Dermis microvascular lymphatic vessel endothelial cell (primary cell): ENCODE measurements around the gene NR5A1. TPM values are rescaled to one million over a fixed set of nuclear protein-coding genes. Genes with fewer than 3 reads are reported as not detected.

Source experiments
- DNase-seq, 2 donors: peaks; one replicate each; pipeline versions ENCODE4 v3.0.0 to v3.0.0-alpha.2; 2010; ENCODE audit warnings: low read depth in 2 of 2
- total RNA-seq: library from RNA; depleted of rRNA; stranded (reverse); fragments of >200 nt; gene quantifications from 2 replicates; pipeline ENCODE4 v1.2.1, GENCODE V29; 2014

NR5A1 gene
- total RNA-seq, 1 donor from 2014 or later: not detected

- no peak for DNase-seq
Measured at GRCh38 chr9:124481115-124481514, 26.1 kb downstream of the NR5A1 start.

DNA sequence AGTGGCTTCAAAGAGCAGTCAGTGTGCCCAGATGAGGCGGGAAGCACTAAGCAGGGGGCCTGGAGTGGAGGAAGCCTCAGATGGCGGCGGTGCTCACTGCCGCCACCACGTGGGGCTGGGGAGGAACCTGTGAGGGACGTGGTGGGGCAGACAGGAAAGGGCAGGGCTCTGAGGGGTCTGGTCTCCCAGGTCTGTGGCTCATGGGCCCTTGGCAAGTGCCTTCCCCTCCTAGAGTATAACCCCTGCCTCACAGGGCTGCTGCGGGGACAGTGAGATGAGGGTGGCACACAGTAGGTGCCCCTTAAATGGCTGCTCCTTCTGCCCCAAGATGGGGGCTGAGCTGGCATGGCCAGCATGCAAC is 26.6 kb downstream of the NR5A1 start:
- peak in 1 of 2 donors; percentile 26 for DNase-seq

- no peak for DNase-seq
Measured at GRCh38 chr9:124479947-124480620, 27.1 kb downstream of the NR5A1 start.

GRCh38 chr9:124479371-124479770 is 27.8 kb downstream of the NR5A1 start:
- no peak for DNase-seq

DNA sequence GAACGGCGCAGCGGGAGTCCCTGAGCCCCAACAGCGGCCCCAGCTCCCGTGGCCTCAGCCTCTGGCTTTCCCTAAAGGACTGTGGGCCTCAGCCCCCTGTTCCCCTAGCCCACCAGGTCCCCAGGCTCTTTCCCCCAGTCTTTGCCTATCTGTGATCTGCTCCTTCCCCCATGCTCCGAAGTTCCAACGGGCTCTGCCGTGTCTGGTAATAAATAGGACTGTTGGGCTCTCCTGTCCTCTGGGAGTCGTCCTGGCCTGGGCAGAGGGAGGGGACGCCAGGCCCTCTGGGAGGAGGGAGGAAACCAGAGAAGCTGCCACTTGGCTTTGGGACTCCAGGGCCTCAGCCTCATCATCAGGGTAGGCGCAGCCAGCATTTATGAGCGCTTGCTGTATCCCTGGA is 28.8 kb downstream of the NR5A1 start:
- no peak for DNase-seq

DNA sequence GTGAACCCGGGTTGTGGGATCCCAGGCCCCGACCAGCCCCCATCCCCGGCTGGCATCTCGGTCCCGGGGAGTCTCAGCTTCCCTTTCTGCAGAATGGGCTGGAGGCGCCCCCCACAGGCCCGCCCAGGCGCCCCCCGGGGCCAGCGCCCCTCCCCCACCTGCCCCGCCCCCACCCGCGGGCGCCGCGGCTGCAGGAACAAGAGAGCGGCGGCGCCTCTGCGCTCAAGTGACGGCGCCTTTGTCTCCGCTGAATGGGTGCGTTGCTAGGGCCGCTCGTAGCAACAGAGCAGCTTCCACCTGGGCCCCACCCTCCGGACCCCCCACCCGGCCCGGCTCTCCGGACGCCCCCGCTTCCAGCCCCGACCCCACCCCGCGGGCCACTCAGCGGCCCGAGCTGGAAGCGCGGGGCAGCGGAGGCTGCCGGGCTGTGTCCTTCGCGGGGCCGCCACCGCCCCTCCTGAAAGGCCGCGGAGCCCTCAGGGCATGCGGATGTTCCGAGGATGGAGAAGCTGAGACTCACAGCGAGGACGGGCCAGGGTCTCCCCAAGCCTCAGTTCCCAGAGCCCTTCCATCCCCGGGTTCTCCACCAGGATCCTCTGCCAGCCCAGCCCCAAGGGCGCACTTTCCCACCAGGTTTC is 29.4 kb downstream of the NR5A1 start:
- no peak for DNase-seq

DNA sequence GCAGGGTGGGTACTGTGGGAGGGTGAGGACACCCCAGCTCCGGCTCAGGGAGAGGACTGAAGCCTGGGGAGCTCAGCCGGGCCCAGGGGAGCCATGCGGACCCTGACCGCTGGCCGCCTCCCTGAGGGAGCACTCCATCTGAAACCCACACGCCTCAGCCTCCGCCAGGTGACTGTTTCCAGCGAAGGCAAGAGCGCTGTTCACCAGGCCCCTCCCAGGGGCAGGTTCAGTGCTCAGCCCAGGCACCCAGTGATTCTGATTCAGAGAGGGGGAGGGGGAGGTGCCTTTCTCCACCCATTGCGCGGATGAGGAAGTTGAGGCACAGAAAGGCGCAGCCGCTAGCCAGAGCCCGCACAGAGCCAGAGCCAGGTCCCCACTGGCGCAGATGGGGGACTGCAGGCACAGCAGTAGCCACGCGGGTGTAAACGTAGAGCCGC is 30.0 kb downstream of the NR5A1 start:
- no peak for DNase-seq

- DNase-seq: no peak
Measured at GRCh38 chr9:124475868-124476690, 31.1 kb downstream of the NR5A1 start.

DNA sequence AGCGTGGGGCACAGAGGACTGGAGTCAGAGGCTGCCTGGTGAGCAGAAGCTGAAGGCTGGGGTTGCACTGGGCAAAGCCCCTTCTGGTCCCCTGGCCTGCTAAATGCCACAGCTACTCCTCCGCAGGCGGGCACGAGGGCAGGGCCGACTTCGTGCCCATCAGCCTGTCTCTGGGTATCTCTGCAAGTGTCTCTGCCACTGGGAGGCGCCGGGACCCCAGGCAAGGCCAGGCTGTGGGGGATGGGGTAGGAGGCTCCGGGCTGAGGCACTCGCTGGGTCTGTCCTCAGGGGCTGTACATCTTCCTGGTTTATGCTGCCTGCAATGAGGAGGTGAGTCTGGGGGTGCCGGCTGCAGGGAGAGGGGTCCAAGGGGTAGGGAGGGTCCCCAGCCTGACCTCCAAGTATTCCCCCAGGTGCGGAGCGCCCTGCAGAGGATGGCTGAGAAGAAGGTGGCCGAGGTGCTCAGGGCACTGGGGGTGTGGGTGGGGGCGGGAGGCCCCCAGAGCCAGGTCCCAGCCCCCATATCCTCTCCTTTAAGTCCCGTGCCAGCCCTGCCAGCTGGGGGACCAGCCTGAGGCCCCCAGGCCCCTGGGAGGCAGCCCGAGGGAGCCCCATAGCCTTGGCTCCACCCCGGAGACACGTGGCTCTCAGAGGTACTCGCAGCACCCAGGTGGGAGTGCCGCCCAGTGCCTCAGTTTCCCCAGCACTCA is 31.9 kb downstream of the NR5A1 start:
- no peak for DNase-seq

GRCh38 chr9:124474151-124474550 is 33.0 kb downstream of the NR5A1 start:
- DNase-seq: no peak

DNA sequence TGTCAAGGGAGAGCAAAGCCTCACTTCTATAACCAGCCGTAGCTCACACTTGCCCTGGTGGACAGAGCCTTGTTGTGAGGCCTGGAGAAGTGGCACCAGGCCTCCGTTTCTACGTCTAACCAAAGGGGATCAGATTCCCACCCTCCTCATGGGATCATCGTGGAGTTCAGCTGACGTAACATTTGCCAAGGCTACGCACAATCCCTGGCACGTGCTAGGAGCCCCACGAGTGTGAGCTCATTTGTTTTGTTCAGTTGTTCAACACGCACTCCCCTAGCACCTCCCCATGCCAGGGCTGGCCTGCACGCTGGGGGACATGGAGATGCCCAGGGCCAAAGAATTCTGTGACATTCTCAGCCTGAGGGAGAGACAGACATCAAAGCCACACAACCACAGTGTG is 33.9 kb downstream of the NR5A1 start:
- DNase-seq: no peak

DNA sequence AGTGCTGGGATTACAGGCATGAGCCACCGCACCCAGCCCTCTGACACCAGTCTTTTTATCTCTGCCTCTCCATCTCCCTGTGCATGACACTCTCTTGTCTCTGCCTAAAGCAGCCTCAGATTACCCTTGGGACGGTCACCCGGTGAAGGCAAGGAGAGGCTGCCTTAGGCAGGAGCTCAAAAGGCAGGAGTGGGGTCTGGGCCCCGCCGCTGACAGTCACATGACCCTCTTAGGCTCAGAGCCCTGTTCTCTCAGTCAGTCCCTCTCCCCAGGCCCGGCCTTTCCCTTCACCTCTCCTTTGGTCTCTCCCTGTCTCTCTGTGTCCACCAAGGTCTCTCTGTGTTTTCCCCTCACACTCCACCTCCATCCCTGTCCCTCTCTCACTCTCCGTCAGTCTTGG is 34.4 kb downstream of the NR5A1 start:
- DNase-seq: no peak

GRCh38 chr9:124471761-124472160 is 35.4 kb downstream of the NR5A1 start:
- DNase-seq: no peak

DNA sequence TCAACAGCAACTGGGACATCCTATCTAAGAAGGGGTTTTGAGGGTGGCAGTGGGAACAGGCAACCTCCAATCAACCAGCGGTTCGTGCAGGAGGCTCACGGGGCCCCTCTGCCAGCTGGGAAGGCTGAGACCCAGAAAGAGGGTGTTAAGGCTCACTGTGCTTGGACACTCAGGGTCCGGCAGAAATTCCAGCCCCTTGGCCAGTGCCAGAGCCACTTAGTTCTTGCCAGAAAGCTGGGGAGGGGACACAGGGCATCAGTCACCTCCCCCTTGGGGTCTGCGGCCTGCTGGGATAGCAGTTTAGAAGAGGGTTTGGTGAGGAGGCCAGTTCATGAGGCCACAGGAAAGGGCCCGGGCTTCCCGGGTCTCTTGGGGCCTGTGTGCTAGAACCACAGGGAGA is 36.5 kb downstream of the NR5A1 start:
- DNase-seq: no peak

- DNase-seq: no peak
Measured at GRCh38 chr9:124470306-124470705, 36.9 kb downstream of the NR5A1 start.

- no peak for DNase-seq
Measured at GRCh38 chr9:124469011-124469832, 38.0 kb downstream of the NR5A1 start.

- DNase-seq: no peak
Measured at GRCh38 chr9:124468061-124468740, 39.0 kb downstream of the NR5A1 start.

DNA sequence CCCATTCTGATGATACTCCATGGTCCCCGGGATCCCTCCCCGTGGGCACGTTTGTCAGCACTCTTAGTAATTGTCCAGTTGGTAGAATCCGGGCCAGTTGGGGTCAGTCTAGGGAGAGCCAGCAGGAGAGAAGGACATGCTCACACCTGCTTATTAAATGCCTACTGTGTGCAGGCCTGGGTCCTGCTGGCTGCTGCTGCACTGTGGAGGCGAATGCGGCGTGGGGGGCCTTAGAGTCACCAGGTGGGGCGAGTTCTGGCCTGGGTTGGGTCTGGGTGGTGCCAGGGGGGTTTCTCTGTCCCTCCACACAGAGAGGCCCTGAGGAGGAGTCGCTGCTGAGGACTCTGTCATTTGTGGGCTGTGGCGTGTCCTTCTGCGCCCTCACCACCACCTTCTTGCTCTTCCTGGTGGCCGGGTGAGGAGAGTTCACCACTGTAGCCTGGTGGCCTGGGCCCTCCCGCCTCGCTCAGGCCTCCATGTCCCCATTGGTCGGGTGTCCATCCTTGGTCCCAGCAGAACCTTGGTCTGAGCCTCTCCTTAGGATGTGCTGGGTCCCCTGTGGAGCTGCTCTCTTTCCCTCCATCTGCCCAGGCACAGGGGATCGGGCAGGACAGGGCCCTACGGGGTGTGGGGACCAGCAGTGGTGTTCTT is 39.7 kb downstream of the NR5A1 start:
- DNase-seq: no peak

GRCh38 chr9:124465736-124466135 is 41.5 kb downstream of the NR5A1 start:
- DNase-seq: no peak

- no peak for DNase-seq
Measured at GRCh38 chr9:124462739-124463138, 44.5 kb downstream of the NR5A1 start.
